ENCODE data around the gene SLC36A2.

Gene SLC36A2

DNA sequence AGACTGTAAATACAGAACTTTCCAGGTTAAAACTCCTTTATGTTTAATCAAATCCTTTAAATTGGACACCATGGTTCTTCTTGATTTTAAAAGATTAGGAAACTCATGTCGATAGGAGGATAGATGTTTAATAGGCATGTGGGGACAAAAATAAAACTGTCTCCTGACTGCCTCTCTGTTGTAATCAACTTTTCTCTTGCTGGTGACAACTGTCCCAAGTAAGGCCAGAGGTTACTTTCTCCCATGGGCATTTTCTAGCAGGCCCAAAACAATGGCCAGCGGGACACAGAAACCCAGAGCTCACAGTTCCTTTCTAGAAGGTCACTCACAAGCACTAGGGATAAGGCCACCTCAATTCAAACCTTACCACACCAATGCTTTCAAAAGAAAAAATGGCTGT, 14.5 kb downstream of the SLC36A2 start:
- no peak overlapping the region for H3K4me3 ChIP-seq (ENCODE audit: control insufficient read depth in 1 of 7, extremely low read depth in 1 of 7, insufficient read depth in 4 of 7, low read depth in 2 of 7, low read length in 6 of 7)
- peaks cover 0 to 6% (median 2%) of the 10 kb centered on the region in 4 experiments for H3K4me1 ChIP-seq (ENCODE audit: control extremely low read depth in 1 of 4, control insufficient read depth in 4 of 4, insufficient read depth in 4 of 4, low read length in 3 of 4)
- H3K36me3 ChIP-seq (ENCODE audit: control insufficient read depth in 4 of 4, insufficient read depth in 4 of 4, low read length in 3 of 4): no peaks in the 10 kb centered on the region
- CTCF ChIA-PET: no interaction called here
- DNase-seq: no peak
- H3K9me3 ChIP-seq (ENCODE audit: control extremely low read depth in 1 of 5, control insufficient read depth in 4 of 5, insufficient read depth in 2 of 5, low read depth in 1 of 5, low read length in 4 of 5): peaks cover 0 to 1% (median 0%) of the 10 kb centered on the region in 5 experiments
- POLR2A ChIA-PET: no interaction called here
- WGBS (ENCODE audit: insufficient coverage): 100% methylated on average over 1 of the region's 2 CpGs
- no peak overlapping the region for H3K27ac ChIP-seq (ENCODE audit: insufficient read depth in 1 of 2, low read depth in 1 of 2, low read length in 2 of 2, poor library complexity in 1 of 2, severe bottlenecking in 2 of 2)
- H3K27me3 ChIP-seq (replicated peaks in 2 of 5; ENCODE audit: control insufficient read depth in 4 of 5, insufficient read depth in 5 of 5, low read length in 4 of 5): peaks cover 0 to 2% (median 0%) of the 10 kb centered on the region in 5 experiments

DNA sequence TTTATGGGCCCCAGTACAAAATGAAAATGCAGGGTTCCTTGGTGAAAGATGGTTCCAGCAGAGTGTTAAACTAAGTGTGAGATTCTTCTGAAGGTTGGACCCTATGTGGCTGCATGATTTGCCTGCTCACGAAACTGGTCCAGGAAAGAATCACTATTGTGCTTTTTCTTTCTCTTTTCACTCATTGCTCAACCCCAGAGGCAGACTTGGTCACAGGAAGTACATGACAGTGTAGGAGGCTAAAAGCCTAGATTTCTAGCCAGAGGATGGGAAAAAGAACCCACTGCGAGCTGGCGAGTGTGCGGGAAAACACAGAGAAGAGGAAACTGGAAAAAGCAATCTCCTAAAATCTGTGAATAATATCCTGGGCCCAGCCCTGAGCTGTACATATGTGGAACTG, 18.6 kb downstream of the SLC36A2 start:
- no peak overlapping the region for H3K4me3 ChIP-seq (ENCODE audit: control insufficient read depth in 1 of 7, extremely low read depth in 1 of 7, insufficient read depth in 4 of 7, low read depth in 2 of 7, low read length in 6 of 7)
- POLR2A ChIA-PET: no interaction called here
- DNase-seq: no peak
- H3K9me3 ChIP-seq (ENCODE audit: control extremely low read depth in 1 of 5, control insufficient read depth in 4 of 5, insufficient read depth in 2 of 5, low read depth in 1 of 5, low read length in 4 of 5): peaks cover 0 to 1% (median 0%) of the 10 kb centered on the region in 5 experiments
- CTCF ChIA-PET: no interaction called here
- no peak overlapping the region for H3K27ac ChIP-seq (ENCODE audit: insufficient read depth in 1 of 2, low read depth in 1 of 2, low read length in 2 of 2, poor library complexity in 1 of 2, severe bottlenecking in 2 of 2)
- no peaks in the 10 kb centered on the region for H3K36me3 ChIP-seq (ENCODE audit: control insufficient read depth in 4 of 4, insufficient read depth in 4 of 4, low read length in 3 of 4)
- peaks cover 0 to 6% (median 2%) of the 10 kb centered on the region in 4 experiments for H3K4me1 ChIP-seq (ENCODE audit: control extremely low read depth in 1 of 4, control insufficient read depth in 4 of 4, insufficient read depth in 4 of 4, low read length in 3 of 4)
- WGBS (ENCODE audit: insufficient coverage): 100% methylated on average over 3 of the region's 4 CpGs
- H3K27me3 ChIP-seq (replicated peaks in 2 of 5; ENCODE audit: control insufficient read depth in 4 of 5, insufficient read depth in 5 of 5, low read length in 4 of 5): no peaks in the 10 kb centered on the region

- Histone ChIP-seq H3K4me3 (ENCODE audit: control insufficient read depth in 1 of 7, extremely low read depth in 1 of 7, insufficient read depth in 4 of 7, low read depth in 2 of 7, low read length in 6 of 7) (no peak overlapping the region), H3K9me3 (ENCODE audit: control extremely low read depth in 1 of 5, control insufficient read depth in 4 of 5, insufficient read depth in 2 of 5, low read depth in 1 of 5, low read length in 4 of 5) (peaks cover 0 to 1% (median 0%) of the 10 kb centered on the region in 5 experiments), H3K4me1 (ENCODE audit: control extremely low read depth in 1 of 4, control insufficient read depth in 4 of 4, insufficient read depth in 4 of 4, low read length in 3 of 4) (peaks cover 0 to 6% (median 2%) of the 10 kb centered on the region in 4 experiments), H3K27me3 (replicated peaks in 2 of 5; ENCODE audit: control insufficient read depth in 4 of 5, insufficient read depth in 5 of 5, low read length in 4 of 5) (no peaks in the 10 kb centered on the region), H3K36me3 (ENCODE audit: control insufficient read depth in 4 of 4, insufficient read depth in 4 of 4, low read length in 3 of 4) (no peaks in the 10 kb centered on the region), H3K27ac (ENCODE audit: insufficient read depth in 1 of 2, low read depth in 1 of 2, low read length in 2 of 2, poor library complexity in 1 of 2, severe bottlenecking in 2 of 2) (no peak overlapping the region)
- POLR2A ChIA-PET: no interaction called here
- CTCF ChIA-PET: no interaction called here
- no peak for DNase-seq
- no CpG with 5 or more reads among the region's 2 CpGs for WGBS (ENCODE audit: insufficient coverage)
Observed at GRCh38 chr5:151327585-151327984, 19.8 kb downstream of the SLC36A2 start.

DNA sequence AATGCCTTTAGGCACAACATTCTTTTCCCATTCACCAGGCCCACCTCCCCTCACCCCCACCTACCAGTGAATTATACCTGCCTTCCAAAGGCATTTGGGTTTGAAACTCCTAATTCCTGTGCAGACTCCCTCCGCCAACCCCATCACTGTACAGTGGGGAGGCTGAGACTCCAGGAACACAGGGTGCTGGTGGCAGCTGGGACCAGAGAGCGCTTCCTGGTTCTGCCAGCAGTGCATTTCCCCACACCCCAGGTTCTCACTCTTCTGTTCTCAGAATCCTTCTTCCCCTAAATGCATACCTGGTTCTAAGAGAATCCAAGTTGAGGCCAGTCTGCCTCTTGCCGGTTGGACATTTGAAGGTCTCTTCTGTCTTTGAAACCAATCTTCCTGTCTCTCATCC, 21.1 kb downstream of the SLC36A2 start:
- DNase-seq: no peak
- WGBS (ENCODE audit: insufficient coverage): 100% methylated on average over 2 of the region's 3 CpGs
- Histone ChIP-seq H3K4me1 (ENCODE audit: control extremely low read depth in 1 of 4, control insufficient read depth in 4 of 4, insufficient read depth in 4 of 4, low read length in 3 of 4) (peaks cover 0 to 6% (median 2%) of the 10 kb centered on the region in 4 experiments), H3K27ac (ENCODE audit: insufficient read depth in 1 of 2, low read depth in 1 of 2, low read length in 2 of 2, poor library complexity in 1 of 2, severe bottlenecking in 2 of 2) (no peak overlapping the region), H3K27me3 (replicated peaks in 2 of 5; ENCODE audit: control insufficient read depth in 4 of 5, insufficient read depth in 5 of 5, low read length in 4 of 5) (peaks cover 0 to 2% (median 0%) of the 10 kb centered on the region in 5 experiments), H3K9me3 (ENCODE audit: control extremely low read depth in 1 of 5, control insufficient read depth in 4 of 5, insufficient read depth in 2 of 5, low read depth in 1 of 5, low read length in 4 of 5) (peaks cover 0 to 1% (median 0%) of the 10 kb centered on the region in 5 experiments), H3K4me3 (ENCODE audit: control insufficient read depth in 1 of 7, extremely low read depth in 1 of 7, insufficient read depth in 4 of 7, low read depth in 2 of 7, low read length in 6 of 7) (no peak overlapping the region), H3K36me3 (ENCODE audit: control insufficient read depth in 4 of 4, insufficient read depth in 4 of 4, low read length in 3 of 4) (no peaks in the 10 kb centered on the region)
- ChIA-PET POLR2A (no interaction called here), CTCF (interaction anchor here (0.9 kb wide), 1 partner anchor 10 kb away, joined by 3 read pairs; no protein-coding TSS in a partner anchor)

DNA sequence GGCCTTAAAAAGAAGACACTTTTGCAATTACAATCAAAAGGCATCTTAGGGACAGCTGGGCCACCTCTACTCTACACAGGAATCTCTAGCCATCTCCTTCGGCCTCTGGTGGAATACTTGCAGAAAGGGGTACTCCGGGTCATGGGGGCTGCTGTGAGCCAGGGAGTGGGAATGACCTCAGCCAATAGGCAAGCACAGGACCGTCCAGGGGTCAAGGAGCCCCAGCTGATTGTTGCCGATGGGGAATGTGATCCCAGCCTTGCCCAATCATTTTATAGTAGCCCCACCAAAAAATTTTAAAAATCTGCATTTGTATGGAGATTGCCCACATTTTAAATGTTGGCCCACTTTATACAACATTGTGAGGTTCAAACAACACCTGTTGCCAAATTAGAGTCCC, 26.9 kb downstream of the SLC36A2 start:
- Histone ChIP-seq H3K27ac (ENCODE audit: insufficient read depth in 1 of 2, low read depth in 1 of 2, low read length in 2 of 2, poor library complexity in 1 of 2, severe bottlenecking in 2 of 2) (no peak overlapping the region), H3K9me3 (ENCODE audit: control extremely low read depth in 1 of 5, control insufficient read depth in 4 of 5, insufficient read depth in 2 of 5, low read depth in 1 of 5, low read length in 4 of 5) (no peaks in the 10 kb centered on the region), H3K4me1 (ENCODE audit: control extremely low read depth in 1 of 4, control insufficient read depth in 4 of 4, insufficient read depth in 4 of 4, low read length in 3 of 4) (no peaks in the 10 kb centered on the region), H3K36me3 (ENCODE audit: control insufficient read depth in 4 of 4, insufficient read depth in 4 of 4, low read length in 3 of 4) (no peaks in the 10 kb centered on the region), H3K4me3 (ENCODE audit: control insufficient read depth in 1 of 7, extremely low read depth in 1 of 7, insufficient read depth in 4 of 7, low read depth in 2 of 7, low read length in 6 of 7) (no peak overlapping the region), H3K27me3 (replicated peaks in 2 of 5; ENCODE audit: control insufficient read depth in 4 of 5, insufficient read depth in 5 of 5, low read length in 4 of 5) (peaks cover 0 to 2% (median 0%) of the 10 kb centered on the region in 5 experiments)
- CTCF ChIA-PET: no interaction called here
- WGBS (ENCODE audit: insufficient coverage): 100% methylated on average over 1 of the region's 4 CpGs
- DNase-seq: no peak
- POLR2A ChIA-PET: no interaction called here

GRCh38 chr5:151318850-151319732, 28.3 kb downstream of the SLC36A2 start:
- Histone ChIP-seq H3K4me1 (ENCODE audit: control extremely low read depth in 1 of 4, control insufficient read depth in 4 of 4, insufficient read depth in 4 of 4, low read length in 3 of 4) (no peaks in the 10 kb centered on the region), H3K9me3 (ENCODE audit: control extremely low read depth in 1 of 5, control insufficient read depth in 4 of 5, insufficient read depth in 2 of 5, low read depth in 1 of 5, low read length in 4 of 5) (no peaks in the 10 kb centered on the region), H3K4me3 (ENCODE audit: control insufficient read depth in 1 of 7, extremely low read depth in 1 of 7, insufficient read depth in 4 of 7, low read depth in 2 of 7, low read length in 6 of 7) (no peak overlapping the region), H3K36me3 (ENCODE audit: control insufficient read depth in 4 of 4, insufficient read depth in 4 of 4, low read length in 3 of 4) (no peaks in the 10 kb centered on the region), H3K27me3 (replicated peaks in 2 of 5; ENCODE audit: control insufficient read depth in 4 of 5, insufficient read depth in 5 of 5, low read length in 4 of 5) (peaks cover 0 to 2% (median 0%) of the 10 kb centered on the region in 5 experiments), H3K27ac (ENCODE audit: insufficient read depth in 1 of 2, low read depth in 1 of 2, low read length in 2 of 2, poor library complexity in 1 of 2, severe bottlenecking in 2 of 2) (no peak overlapping the region)
- CTCF ChIA-PET: interaction anchor here (1.0 kb wide), 1 partner anchor 333 kb away, joined by 4 read pairs; no protein-coding TSS in a partner anchor
- peak; percentile 10 to 20 (median 14) for DNase-seq
- WGBS (ENCODE audit: insufficient coverage): 80% methylated on average over 1 of the region's 2 CpGs
- POLR2A ChIA-PET: no interaction called here

DNA sequence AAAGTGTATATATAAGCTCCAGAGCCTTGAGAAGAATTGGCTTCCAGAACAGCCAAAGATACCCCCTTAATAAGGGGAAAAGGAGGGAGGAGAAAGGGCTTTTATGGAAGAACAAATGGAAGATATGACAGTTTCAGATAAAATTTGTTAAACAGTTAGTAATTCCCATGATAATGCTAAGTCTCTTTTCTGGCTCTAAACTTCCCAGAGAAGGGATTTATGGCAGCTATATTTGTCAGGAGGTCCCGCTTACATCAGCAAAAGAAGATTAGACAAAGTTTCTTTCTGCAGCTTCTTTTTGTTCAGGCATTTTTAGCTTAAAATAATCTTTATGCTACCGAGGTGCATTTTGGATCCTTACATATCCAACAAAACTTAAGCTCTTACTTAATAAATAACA, 29.5 kb downstream of the SLC36A2 start:
- no peaks in the 10 kb centered on the region for H3K36me3 ChIP-seq (ENCODE audit: control insufficient read depth in 4 of 4, insufficient read depth in 4 of 4, low read length in 3 of 4)
- WGBS (ENCODE audit: insufficient coverage): no CpG with 5 or more reads among the region's 2 CpGs
- H3K27ac ChIP-seq (ENCODE audit: insufficient read depth in 1 of 2, low read depth in 1 of 2, low read length in 2 of 2, poor library complexity in 1 of 2, severe bottlenecking in 2 of 2): no peak overlapping the region
- CTCF ChIA-PET: no interaction called here
- H3K9me3 ChIP-seq (ENCODE audit: control extremely low read depth in 1 of 5, control insufficient read depth in 4 of 5, insufficient read depth in 2 of 5, low read depth in 1 of 5, low read length in 4 of 5): no peaks in the 10 kb centered on the region
- DNase-seq: no peak
- no peaks in the 10 kb centered on the region for H3K4me1 ChIP-seq (ENCODE audit: control extremely low read depth in 1 of 4, control insufficient read depth in 4 of 4, insufficient read depth in 4 of 4, low read length in 3 of 4)
- H3K4me3 ChIP-seq (ENCODE audit: control insufficient read depth in 1 of 7, extremely low read depth in 1 of 7, insufficient read depth in 4 of 7, low read depth in 2 of 7, low read length in 6 of 7): no peak overlapping the region
- POLR2A ChIA-PET: no interaction called here
- peaks cover 0 to 5% (median 0%) of the 10 kb centered on the region in 5 experiments for H3K27me3 ChIP-seq (replicated peaks in 2 of 5; ENCODE audit: control insufficient read depth in 4 of 5, insufficient read depth in 5 of 5, low read length in 4 of 5)

Data from common myeloid progenitor, CD34-positive (primary cell).